Kidney epithelial cell (primary cell): Measurements from ENCODE around the gene COQ5. TPM values are rescaled to one million over a fixed set of nuclear protein-coding genes. Genes with fewer than 3 reads are reported as not detected.

Experiments
- DNase-seq: peaks from one replicate; pipeline ENCODE4 v3.0.0-alpha.2; 2010; ENCODE audit warnings: low read depth
- H3K27me3 ChIP-seq: 2 replicates; pipeline ENCODE4 v1.6.0; 2011; ENCODE audit warnings: low read length; ENCODE audit not compliant: control insufficient read depth, insufficient read depth
- H3K36me3 ChIP-seq: 2 replicates; pipeline ENCODE4 v1.5.1; 2011; ENCODE audit warnings: low read length; ENCODE audit not compliant: control insufficient read depth, insufficient read depth
- H3K4me3 ChIP-seq: 2 replicates; pipeline ENCODE4 v1.5.1; 2011; ENCODE audit warnings: low read depth, mild to moderate bottlenecking, control low read depth, low read length
- CTCF ChIP-seq: IDR thresholded peaks from 2 replicates; pipeline ENCODE4 v1.5.1; 2011; ENCODE audit warnings: mild to moderate bottlenecking, moderate library complexity, low read length, control low read depth, inconsistent platforms; ENCODE audit not compliant: insufficient read depth, poor library complexity, severe bottlenecking
- total RNA-seq: library from RNA; depleted of rRNA; stranded (reverse); fragments of >200 nt; gene quantifications from 2 replicates; pipeline ENCODE4 v1.2.3, GENCODE V29; 2015

The COQ5 gene
- total RNA-seq, 1 donor from 2014 or later = 30.6 TPM

GRCh38 chr12:120562906-120563305 lies 33.9 kb upstream of the COQ5 start:
- Histone ChIP-seq H3K27me3 (no peaks in the 10 kb centered on the region), H3K4me3 (no peak overlapping the region), H3K36me3 (peaks cover 8% of the 10 kb centered on the region)
- DNase-seq = no peak
- no peak for TF ChIP-seq CTCF

- no peaks in the 10 kb centered on the region for H3K27me3 ChIP-seq
- no peak overlapping the region for H3K4me3 ChIP-seq
- no peak for TF ChIP-seq CTCF
- DNase-seq = no peak
- H3K36me3 ChIP-seq = peaks cover 4% of the 10 kb centered on the region
These were observed 28.6 kb upstream of the COQ5 start for GRCh38 chr12:120557589-120557988.

- DNase-seq = no peak
- Histone ChIP-seq H3K27me3 (no peaks in the 10 kb centered on the region), H3K36me3 (peaks cover 4% of the 10 kb centered on the region), H3K4me3 (no peak overlapping the region)
- no peak for TF ChIP-seq CTCF
These were observed 25.7 kb upstream of the COQ5 start for GRCh38 chr12:120554678-120555077.

GRCh38 chr12:120546050-120546386 lies 17.1 kb upstream of the COQ5 start:
- H3K4me3 ChIP-seq = no peak overlapping the region
- H3K36me3 ChIP-seq = peaks cover 1% of the 10 kb centered on the region
- no peak for TF ChIP-seq CTCF
- no peaks in the 10 kb centered on the region for H3K27me3 ChIP-seq
- no peak for DNase-seq

- Histone ChIP-seq H3K4me3 (no peak overlapping the region), H3K36me3 (peaks cover 1% of the 10 kb centered on the region), H3K27me3 (no peaks in the 10 kb centered on the region)
- TF ChIP-seq CTCF = no peak
- no peak for DNase-seq
These were observed 15.7 kb upstream of the COQ5 start for GRCh38 chr12:120544691-120545090.

GRCh38 chr12:120542166-120542565 lies 13.2 kb upstream of the COQ5 start:
- no peak for TF ChIP-seq CTCF
- no peak for DNase-seq
- Histone ChIP-seq H3K27me3 (no peaks in the 10 kb centered on the region), H3K36me3 (no peaks in the 10 kb centered on the region), H3K4me3 (no peak overlapping the region)
